NCI-H1694 treated with DMSO at 0.1 percent for 48 hours (cell line): Measurements from ENCODE around the gene SLC25A19.
A peak's percentile ranks its signal among the peaks of the same experiment; 100 is the strongest.

ENCODE experiments used
- DNase-seq: peaks from one replicate; lab custom pipeline; 2025; lab: John Stamatoyannopoulos, UW

The SLC25A19 gene

DNA sequence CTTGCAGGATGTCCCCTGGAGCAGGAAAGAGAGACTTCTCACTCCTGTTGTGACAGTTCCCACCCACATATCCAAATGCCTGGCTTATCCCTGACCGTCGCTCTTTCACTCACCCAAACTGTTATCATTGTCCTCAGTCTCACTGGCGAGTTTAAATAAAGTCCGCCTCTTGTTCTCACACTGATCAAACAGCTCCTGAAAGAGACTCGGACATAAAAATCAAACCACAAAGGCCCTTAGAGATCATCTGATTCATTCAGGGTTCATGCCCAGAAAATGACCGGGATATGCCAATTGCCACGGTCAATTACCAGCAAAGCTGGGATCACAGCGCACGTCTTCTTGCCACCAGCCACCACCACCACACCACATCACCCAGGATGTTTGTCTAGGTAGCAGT is 47.7 kb downstream of the SLC25A19 start:
- DNase-seq: no peak

DNA sequence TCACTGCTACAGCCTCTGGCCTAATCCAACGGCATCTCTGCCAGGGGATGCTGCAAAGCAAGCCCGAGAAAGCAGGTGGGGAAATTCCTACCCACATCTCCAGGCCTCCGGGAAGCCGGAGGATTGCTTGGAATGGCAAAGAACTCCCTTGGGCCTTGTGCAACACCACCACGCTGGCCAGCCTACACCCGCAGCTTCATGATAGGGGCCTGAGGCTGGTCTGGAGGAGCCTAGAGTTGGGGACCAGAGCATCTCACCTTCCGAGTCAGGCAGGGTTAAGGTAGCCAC is 48.1 kb downstream of the SLC25A19 start:
- no peak for DNase-seq

DNA sequence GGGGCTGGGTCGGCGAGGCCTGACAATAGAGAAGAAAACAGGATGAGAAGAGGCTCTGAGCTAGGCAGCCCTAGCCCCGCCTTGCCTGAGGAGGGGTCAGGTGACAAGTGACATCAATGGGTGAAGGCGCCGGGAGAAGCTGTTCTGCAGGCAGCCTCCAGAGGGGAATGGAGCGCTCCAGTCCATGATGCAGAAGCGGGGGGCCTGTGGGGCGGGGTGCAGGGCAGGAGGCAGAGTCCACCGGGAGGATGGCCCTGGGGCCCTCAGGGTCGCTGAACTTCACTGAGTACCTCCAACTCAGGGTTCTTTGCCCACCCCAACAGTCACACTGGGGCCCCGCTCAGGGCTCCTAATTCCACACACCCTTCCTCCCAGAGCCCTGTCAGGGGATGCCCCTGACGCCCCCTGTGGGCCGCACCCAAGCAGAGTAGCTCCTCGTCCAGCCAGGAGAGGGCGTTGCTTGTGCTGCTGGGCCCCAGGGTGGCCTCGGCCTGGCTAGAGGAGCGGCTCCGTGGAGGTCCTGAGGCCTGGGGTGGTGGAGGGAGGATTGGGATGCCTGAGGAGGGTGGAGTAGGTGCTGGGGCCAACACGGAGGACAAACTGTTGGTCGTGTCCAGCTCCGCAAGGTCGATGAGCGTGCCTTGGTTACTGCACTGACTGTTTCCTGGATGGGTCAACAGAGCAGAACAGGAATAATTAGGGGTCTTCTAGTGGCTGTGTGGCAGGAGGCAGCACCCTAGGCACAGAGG is 48.7 kb downstream of the SLC25A19 start:
- DNase-seq: peak; percentile 69

DNA sequence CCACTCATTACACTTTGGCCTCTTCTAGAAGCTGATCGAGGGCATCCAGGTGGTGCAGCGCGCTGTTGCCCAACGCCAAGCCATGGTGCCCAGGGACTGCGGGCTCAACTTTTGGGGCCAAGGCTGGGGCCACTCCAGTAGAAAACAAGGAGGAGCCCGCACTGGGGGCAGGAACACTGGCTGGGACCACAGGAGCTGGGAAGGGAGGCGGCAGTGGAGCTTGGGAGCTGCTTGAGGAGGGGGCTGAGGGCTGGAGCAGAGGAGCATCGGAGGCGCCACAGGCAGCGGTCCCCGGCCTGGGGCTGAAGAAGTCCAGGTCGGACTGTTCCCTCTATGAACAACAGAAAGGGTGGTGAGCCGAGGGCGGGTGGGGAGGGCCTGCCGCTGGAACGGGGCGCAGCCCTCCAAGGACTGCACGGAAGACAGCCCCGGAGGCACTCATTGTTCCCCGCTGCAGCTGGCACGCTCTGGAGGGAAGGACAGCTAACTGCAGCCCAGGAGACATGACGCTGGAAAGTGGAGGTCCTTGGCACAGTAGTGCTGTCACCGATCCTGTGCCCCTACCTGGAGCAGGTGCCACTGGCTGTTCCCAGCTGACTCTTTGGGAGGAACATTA is 49.3 kb downstream of the SLC25A19 start:
- DNase-seq: no peak

DNA sequence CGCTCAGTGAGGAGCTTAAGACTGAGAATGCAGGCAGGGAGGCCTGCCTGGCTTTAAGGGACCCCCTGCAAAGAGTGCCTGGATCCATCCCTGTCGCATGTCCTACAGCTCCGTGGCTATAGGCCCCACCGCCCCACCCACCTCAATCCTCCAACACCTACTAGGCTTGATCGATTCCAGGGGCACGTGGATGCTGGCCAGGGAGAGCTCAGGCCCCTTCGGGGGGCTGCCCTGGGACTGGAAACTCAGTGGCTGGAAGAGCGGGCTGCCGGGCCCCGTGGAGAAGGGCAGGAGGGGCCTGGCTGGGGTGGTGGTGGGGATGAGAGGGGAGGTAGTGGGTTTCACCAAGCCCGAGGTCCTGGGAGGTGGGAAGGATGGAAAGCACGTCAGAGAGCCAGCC is 50.0 kb downstream of the SLC25A19 start:
- DNase-seq: no peak

DNA sequence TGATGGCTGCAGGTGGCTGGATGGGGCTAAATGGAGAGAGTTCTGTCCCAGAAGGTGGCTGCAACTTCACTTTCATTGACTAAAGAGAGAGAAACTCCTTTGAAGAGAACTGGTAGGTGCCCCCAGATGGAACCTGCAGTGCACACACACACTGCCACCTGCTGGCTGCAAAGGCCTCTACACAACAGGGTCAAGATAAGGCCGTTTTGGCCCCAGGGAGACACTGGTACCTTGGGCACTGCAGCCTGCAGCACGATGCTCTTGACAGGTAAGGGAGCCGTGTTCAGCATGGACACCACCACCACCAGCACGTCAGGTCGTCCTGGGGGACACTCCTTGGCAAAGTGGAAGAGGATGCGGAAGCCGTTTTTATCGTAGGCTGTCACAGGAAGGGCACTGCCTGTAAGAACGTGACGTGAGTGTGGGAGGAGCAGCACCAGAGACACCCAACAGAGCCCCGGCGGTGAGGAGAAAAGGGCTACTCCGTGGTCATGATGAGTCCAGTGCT is 50.5 kb downstream of the SLC25A19 start:
- DNase-seq: peak; percentile 18

DNA sequence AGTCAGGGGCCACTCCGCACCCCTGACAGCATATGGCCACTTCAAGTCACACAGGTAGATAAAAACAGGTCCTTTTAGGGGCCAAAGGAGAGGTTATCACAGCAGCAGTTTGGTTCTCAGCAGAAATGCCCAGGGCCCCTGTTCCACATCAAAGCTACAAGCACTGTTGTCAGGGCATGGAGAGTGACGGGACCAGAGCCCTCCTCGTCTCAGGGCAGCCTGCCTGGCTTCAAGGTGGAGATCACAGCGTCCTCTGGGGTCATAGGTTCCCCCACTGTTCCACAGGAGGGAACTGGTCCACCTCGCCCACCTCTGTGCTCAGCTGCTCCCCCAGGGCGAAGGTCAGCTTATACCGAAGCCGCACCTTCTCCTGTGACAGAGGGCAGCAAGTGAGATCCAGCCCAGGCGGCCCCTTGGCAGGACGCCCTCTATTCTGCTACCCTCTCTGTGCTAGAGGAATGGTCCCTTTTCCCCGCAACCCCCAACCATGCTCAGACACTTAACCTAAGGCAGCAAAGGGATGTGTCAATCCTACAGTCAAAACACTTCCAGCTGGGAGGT is 51.1 kb downstream of the SLC25A19 start:
- DNase-seq: no peak

DNA sequence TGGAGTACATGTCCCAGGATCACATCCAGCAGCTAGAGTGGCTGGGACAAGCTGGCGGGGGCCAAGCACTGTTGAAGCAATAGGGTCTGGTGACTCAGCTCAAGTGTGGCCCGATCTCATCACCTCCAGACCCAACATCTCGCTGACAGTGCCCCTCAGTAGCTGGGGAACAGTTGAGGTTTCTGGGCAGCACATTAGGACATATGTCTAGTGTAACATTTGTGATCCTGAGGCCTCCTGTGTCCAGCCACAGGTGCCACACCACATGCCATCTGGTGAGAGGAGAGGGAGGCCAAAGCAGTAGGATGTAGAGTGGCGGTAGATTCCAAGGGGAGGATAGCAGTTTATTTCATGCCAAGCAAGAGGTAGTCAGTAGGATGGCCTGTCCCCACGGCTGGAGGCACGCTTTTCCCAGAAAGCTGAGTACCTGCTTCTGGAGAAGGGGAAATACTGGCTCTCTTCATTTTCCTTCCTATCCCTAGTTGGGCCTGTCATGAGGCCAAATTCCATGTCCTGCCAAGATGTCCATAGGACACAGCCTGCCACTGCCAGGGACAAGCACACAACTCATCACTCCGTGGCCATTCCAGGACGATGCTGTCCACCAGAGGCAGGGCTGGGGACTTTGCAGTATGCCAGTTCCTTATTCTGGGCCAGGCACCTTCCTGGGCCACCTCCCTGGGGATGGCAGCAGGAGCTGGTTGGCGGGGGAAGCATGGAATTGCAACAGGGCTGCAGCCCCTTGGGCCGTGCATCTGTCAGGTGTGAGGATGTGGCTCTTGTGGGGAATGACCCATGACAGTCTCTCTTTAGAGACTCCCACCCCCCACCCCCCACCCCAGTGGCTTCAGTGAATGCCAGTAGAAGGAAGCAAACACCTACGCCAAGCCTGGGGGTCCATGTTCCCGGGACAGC is 51.9 kb downstream of the SLC25A19 start:
- DNase-seq: no peak

DNA sequence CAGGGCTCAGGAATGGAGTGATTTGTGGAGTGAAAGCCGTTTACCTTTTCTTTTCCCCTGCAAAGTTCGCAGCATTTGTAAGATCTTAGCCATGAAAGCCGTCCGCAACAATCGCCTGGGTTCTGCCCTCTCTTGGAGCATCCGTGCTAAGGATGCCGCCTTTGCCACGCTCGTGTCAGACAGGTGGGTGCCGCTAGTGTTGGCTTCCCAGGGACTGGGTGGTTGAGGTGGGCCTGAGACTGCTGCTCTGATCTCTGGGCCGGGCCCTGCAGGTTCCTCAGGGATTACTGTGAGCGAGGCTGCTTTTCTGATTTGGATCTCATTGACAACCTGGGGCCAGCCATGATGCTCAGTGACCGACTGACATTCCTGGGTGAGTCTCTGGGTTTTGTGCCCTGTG is 56.4 kb downstream of the SLC25A19 start:
- DNase-seq: no peak

DNA sequence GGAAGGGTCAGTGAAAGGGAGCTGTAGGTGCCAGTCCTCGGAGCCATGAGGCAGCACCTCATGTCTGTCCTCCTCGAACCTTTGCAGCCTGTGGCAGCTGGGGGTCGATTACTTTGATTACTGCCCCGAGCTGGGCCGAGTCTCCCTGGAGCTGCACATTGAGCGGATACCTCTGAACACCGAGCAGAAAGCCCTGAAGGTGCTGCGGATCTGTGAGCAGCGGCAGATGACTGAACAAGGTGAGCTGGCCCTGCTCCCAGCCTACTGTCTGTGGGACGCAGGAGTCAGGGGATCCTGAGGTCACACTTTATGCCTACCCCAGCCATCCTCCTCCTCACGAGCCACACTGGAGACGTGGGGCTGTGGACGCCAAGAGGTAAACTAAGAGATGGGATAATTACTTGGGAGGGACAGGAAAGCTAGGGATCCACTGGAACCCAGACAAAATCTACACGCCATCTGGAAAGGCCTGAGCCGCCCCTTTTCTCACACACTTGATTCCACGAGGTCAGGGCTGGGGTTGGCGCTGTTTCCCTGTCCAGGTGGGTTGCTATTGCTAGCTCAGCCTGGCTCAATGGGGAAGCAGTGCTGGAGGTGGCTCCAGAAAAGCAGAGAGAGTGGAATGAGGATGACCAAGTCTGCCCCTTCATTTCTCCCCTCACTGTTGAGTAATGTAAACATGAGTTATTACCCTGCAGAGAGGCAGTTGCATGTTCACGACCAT is 57.3 kb downstream of the SLC25A19 start:
- no peak for DNase-seq

DNA sequence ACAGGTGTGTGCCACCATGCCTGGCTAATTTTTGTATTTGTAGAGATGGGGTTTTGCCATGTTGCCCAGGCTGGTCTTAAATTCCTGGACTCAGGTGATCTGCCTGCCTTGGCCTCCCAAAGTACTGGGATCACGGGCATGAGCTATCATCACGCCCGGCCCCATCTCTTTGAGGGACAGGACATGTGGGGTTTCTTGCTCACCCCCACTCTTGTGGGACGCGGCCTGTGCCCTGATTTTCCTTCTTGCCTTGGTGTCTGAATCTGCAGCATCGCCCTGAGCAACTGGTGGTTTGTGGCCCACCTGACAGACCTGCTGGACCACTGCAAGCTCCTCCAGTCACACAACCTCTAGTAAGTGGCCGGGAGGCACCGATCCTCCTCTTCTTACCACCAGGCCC is 58.2 kb downstream of the SLC25A19 start:
- DNase-seq: no peak

DNA sequence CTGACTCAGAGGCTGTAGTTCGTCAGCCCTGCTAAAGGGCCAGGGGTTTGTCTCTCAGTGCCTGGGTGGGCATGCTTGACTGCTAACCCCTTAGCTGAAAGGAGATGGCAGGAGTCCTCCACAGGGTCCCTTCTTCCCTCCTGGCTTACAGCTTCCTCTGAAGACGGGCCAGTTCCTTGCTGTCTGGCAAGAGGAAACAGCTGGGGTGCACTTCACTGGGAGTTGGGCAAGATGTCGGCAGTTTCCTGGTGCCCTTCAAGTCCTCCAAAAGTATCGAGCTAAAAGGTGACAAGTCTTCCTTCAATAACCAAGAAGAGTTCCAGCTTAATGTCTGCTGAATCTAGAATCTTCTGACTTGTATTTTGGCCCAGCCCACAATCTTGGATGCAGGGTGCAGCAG is 60.4 kb downstream of the SLC25A19 start:
- DNase-seq: no peak

DNA sequence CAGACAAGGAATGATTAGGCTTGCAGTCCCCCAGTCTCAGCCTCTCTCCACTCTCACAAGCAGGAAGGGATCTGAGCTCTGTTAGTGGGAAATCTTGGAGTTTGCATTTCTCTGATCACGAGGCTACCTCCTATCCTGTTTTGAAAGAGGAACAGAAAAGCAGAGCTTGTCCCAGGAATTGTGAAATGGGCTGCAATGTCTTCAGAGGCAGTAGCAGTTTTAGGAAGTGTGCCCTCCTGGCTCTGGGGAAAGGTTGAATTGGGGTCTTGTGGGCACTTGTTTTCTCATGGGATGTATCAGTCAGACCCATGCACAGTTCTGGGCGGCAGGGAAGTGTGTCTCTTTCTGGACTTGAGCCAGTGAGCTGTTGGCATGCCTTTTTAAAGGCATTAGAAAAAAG is 60.9 kb downstream of the SLC25A19 start:
- no peak for DNase-seq

DNA sequence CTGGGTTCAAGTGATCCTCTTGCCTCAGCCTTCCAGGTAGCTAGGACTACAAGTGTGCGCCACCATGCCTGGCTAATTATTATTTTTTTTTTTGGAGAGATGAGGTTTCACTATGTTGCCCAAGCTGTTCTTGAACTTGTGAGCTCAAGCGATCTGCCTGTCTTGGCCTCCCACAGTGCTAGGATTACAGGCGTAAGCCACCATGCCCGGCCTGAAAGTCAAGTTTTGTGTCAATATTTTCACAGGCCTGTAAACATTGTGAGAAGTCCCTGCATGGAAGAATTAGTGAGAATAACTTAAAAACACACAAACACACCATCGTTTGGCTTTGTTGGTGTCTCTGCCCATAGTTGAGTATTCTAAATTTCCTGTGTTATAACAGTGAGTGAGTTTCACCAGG is 61.5 kb downstream of the SLC25A19 start:
- DNase-seq: no peak

DNA sequence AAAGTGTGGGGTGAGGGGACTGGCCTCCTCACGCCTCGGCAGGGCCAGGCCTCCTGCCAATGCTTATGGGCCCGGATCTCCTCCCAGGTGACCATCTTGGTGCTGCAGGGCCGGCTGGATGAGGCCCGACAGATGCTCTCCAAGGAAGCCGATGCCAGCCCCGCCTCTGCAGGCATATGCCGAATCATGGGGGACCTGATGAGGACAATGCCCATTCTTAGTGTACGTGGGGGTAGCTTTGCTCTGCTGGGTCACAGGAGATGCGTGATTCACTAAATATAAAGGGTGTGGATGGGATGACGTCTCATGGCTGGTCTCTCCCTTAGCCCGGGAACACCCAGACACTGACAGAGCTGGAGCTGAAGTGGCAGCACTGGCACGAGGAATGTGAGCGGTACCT is 64.2 kb downstream of the SLC25A19 start:
- no peak for DNase-seq
